Esophagus squamous epithelium (tissue), 5 donors: ENCODE results near the gene CAP2. TPM values are rescaled to one million over a fixed set of nuclear protein-coding genes. Genes with fewer than 3 reads are reported as not detected.
A peak's percentile ranks its signal among the peaks of the same experiment; 100 is the strongest.

ENCODE experiments used
- DNase-seq: peaks from one replicate; lab custom pipeline; 2025; lab: John Stamatoyannopoulos, UW
- H3K27ac ChIP-seq, 4 donors: fragments of 200-600 bp; sonication (generic); one replicate each; pipeline ENCODE4 v1.5.1; 2016 to 2019; ENCODE audit warnings: mild to moderate bottlenecking in 1 of 4
- H3K27me3 ChIP-seq, 4 donors: fragments of 200-600 bp; sonication (generic); 1 replicate in 3 of 4; 2 replicates in 1 of 4; pipeline versions ENCODE4 v1.5.1 to v1.6.0; 2017 to 2021; ENCODE audit warnings: antibody characterized with exemption in 1 of 4
- H3K36me3 ChIP-seq, 3 donors: fragments of 200-600 bp; sonication (generic); one replicate each; pipeline ENCODE4 v1.5.1; 2016 to 2019
- H3K4me1 ChIP-seq, 3 donors: fragments of 200-600 bp; sonication (generic); one replicate each; pipeline ENCODE4 v1.5.1; 2017 to 2019
- H3K4me3 ChIP-seq, 4 donors: fragments of 200-600 bp; sonication (generic); 1 replicate in 3 of 4; 2 replicates in 1 of 4; pipeline ENCODE4 v1.5.1; 2016 to 2019; ENCODE audit warnings: mild to moderate bottlenecking in 2 of 4, moderate library complexity in 1 of 4
- H3K9me3 ChIP-seq, 3 donors: fragments of 200-600 bp; sonication (generic); one replicate each; pipeline ENCODE4 v1.5.1; 2016 to 2019
- POLR2A ChIP-seq, 4 donors: fragments of 450-650 bp; IDR thresholded peaks; one replicate each; pipeline ENCODE4 v1.6.1; 2017; ENCODE audit warnings: antibody characterized with exemption in 4 of 4, mild to moderate bottlenecking in 4 of 4, moderate library complexity in 3 of 4
- WGBS, 2 donors: methylation state at CpG; one replicate each; pipeline ENCODE4 v1.1.5; 2018; 5-methylcytosine and 5-hydroxymethylcytosine counted together
- intact Hi-C: fragments of 100-400 bp; cut with DNase I; formaldehyde crosslinking; loops from one replicate; pipeline ENCODE4 v1.15.0; 2022
- total RNA-seq, 4 donors: library from RNA; depleted of rRNA; stranded (reverse); fragments of >200 nt; gene quantifications; one replicate each; pipeline ENCODE4 v1.1.0, GENCODE V29; 2016
- TF ChIP-seq, protein P1 (sequence below), 6 experiments: fragments of 450-650 bp in 4 of 6; fragments of 200-600 bp in 2 of 6; sonication (generic) in 2 of 6; IDR thresholded peaks; one replicate each; pipeline ENCODE4 v1.5.1; 2016 to 2019; ENCODE audit warnings: antibody characterized with exemption in 6 of 6, mild to moderate bottlenecking in 4 of 6, moderate library complexity in 4 of 6
- donor health status: DM: yes; HTN: yes; CAD: no.

Gene CAP2
- total RNA-seq, 4 donors from 2014 or later, result 2.0 to 5.5 (median 2.7) TPM

- Histone ChIP-seq H3K27me3 (no peaks in the 10 kb centered on the region), H3K27ac (no peak overlapping the region), H3K4me3 (no peak overlapping the region), H3K4me1 (no peaks in the 10 kb centered on the region), H3K36me3 (peaks cover 0 to 5% (median 0%) of the 10 kb centered on the region in 3 donors), H3K9me3 (no peaks in the 10 kb centered on the region)
- TF ChIP-seq POLR2A (IDR thresholded peaks at IDR 0.05), result no peak
- TF ChIP-seq, protein P1, sequence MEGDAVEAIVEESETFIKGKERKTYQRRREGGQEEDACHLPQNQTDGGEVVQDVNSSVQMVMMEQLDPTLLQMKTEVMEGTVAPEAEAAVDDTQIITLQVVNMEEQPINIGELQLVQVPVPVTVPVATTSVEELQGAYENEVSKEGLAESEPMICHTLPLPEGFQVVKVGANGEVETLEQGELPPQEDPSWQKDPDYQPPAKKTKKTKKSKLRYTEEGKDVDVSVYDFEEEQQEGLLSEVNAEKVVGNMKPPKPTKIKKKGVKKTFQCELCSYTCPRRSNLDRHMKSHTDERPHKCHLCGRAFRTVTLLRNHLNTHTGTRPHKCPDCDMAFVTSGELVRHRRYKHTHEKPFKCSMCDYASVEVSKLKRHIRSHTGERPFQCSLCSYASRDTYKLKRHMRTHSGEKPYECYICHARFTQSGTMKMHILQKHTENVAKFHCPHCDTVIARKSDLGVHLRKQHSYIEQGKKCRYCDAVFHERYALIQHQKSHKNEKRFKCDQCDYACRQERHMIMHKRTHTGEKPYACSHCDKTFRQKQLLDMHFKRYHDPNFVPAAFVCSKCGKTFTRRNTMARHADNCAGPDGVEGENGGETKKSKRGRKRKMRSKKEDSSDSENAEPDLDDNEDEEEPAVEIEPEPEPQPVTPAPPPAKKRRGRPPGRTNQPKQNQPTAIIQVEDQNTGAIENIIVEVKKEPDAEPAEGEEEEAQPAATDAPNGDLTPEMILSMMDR (IDR thresholded peaks at IDR 0.05), result no peak
- intact Hi-C loops, result no loop called here
- WGBS, 2 donors, result 91 to 95% methylated on average over 5 of the region's 5 CpGs
- DNase-seq, result no peak
Observed at GRCh38 chr6:17460862-17461261, 67.5 kb downstream of the CAP2 start.

DNA sequence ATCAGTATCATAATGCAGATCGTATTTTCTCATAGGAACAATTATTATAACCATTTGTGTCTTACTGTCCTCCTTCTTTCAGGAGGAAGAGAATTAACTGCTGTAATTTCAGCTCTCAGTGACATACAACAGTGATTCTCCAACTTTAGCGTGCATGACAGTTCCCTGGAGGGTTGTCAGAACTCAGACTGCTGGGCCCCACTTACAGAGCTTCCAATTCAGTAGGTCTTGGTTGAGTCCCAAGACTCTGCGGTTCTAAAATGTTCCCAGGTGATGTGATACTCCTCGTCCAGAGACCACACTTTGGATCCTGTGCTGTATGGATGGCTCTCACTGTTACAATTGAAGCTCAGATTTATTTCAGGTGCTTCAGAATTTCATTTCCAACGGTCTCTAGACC lies 72.8 kb downstream of the CAP2 start:
- TF ChIP-seq, protein P1 (IDR thresholded peaks at IDR 0.05), result no peak
- TF ChIP-seq POLR2A (IDR thresholded peaks at IDR 0.05), result no peak

DNA sequence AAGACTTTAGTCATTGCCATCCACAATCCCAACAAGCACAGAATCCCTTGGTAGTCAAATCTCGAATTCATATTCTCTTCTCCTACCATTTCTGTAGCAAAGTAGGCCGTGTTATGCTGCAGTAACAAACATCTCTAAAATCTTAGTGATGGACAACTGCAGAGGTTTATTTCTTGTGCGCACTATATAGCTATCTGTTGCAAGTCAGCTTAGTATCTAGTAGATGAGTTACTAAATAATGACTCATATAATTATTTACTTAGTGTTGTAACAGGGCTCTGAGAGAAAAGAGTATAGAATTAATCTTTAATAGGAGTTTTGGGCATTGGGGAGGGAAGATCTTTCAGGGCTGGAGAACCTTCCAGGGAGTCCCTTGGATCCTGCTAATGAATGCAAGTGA lies 73.3 kb downstream of the CAP2 start:
- Histone ChIP-seq H3K36me3 (peaks cover 0 to 5% (median 0%) of the 10 kb centered on the region in 3 donors), H3K4me1 (peaks cover 3 to 26% (median 7%) of the 10 kb centered on the region in 3 donors), H3K27me3 (no peaks in the 10 kb centered on the region), H3K9me3 (no peaks in the 10 kb centered on the region), H3K27ac (no peak overlapping the region), H3K4me3 (no peak overlapping the region)
- 74 to 87% methylated on average over 3 of the region's 3 CpGs for WGBS, 2 donors
- intact Hi-C loops, result no loop called here
- TF ChIP-seq, protein P1 (IDR thresholded peaks at IDR 0.05), result no peak
- no peak for TF ChIP-seq POLR2A (IDR thresholded peaks at IDR 0.05)
- DNase-seq, result no peak

More for the DNA sequence above, 72.8 kb downstream of the CAP2 start:
- intact Hi-C loops, result no loop called here
- Histone ChIP-seq H3K27ac (no peak overlapping the region), H3K9me3 (no peaks in the 10 kb centered on the region), H3K27me3 (no peaks in the 10 kb centered on the region), H3K4me1 (peaks cover 0 to 22% (median 7%) of the 10 kb centered on the region in 3 donors), H3K36me3 (peaks cover 0 to 5% (median 0%) of the 10 kb centered on the region in 3 donors), H3K4me3 (no peak overlapping the region)
- WGBS, 2 donors, result 87 to 90% methylated on average over 5 of the region's 5 CpGs
- DNase-seq, result no peak

DNA sequence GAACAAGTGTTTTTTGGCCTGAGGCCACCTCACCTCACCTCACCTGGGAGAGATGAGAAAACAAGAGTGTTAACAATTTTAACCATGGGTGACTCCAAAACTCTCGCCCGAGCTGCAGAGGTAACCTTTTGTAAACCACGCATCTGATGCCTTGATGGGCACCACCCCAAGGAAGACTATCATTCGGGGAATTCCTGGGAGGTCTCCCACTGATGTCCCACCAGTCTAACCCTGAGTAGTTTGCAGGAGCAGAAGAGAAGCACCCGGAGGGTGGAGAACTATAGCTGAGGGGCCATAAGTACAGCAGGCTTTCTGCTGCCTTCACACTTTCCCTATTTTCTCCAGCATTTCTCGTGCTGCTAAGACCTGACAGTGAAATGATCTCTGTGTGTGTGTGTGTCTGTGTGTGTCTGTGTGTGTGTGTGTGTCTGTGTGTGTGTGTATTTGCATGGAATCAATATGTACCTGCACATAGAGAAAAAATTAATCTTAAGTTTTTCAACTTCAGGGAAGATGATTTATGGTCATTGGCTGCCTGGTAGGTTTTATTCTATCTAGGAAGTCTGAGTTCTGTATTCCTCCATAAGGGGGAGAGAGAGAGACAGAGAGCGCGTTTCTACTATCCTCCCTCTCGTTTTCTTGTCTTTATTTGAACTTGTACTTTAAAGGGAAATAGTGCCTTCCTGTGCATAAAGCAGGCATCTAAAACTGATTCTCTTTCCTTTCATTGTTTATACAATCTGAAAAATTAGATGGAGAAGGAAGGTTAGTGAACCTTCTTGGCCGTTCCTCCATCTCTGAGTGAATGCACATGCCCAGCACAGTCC lies 75.8 kb downstream of the CAP2 start:
- intact Hi-C loops, result no loop called here
- 57 to 65% methylated on average over 9 to 10 of the region's 10 CpGs for WGBS, 2 donors
- DNase-seq, result no peak
- Histone ChIP-seq H3K27me3 (no peaks in the 10 kb centered on the region), H3K36me3 (peaks cover 0 to 4% (median 0%) of the 10 kb centered on the region in 3 donors), H3K4me3 (peak overlapping the region in 1 of 4 donors; percentile 14), H3K4me1 (peaks cover 3 to 40% (median 7%) of the 10 kb centered on the region in 3 donors), H3K9me3 (no peaks in the 10 kb centered on the region), H3K27ac (peak overlapping the region in 3 of 4 donors; percentile 55 to 78 (median 69))
- TF ChIP-seq, protein P1 (IDR thresholded peaks at IDR 0.05), result peak in 4 of 6 experiments; percentile 20 to 36 (median 30)
- TF ChIP-seq POLR2A (IDR thresholded peaks at IDR 0.05), result no peak
